NB4 (cell line): Measurements from ENCODE around the gene FOXP3.

ENCODE experiments used
- DNase-seq: peaks from one replicate; pipeline ENCODE4 v3.0.0; 2010; ENCODE audit warnings: low read depth
- H3K4me3 ChIP-seq: one replicate; pipeline ENCODE4 v1.5.1; 2011; ENCODE audit warnings: mild to moderate bottlenecking, low read depth, low read length, moderate library complexity
- MYC ChIP-seq: IDR thresholded peaks from 2 replicates; pipeline ENCODE4 v1.6.1; 2011; ENCODE audit warnings: low read depth, low read length
- POLR2A ChIP-seq: IDR thresholded peaks from 2 replicates; pipeline ENCODE4 v1.6.1; 2011; ENCODE audit warnings: mild to moderate bottlenecking; ENCODE audit not compliant: insufficient read length; ENCODE audit errors: extremely low read depth
- TF ChIP-seq, protein P1 (sequence below): IDR thresholded peaks from one replicate; pipeline ENCODE4 v1.5.1; 2012; ENCODE audit warnings: low read depth, low read length
- TF ChIP-seq, protein P2 (sequence below): IDR thresholded peaks from 2 replicates; pipeline ENCODE4 v1.6.1; 2011; ENCODE audit warnings: low read depth, low read length

Gene FOXP3

GRCh38 chrX:49228185-49228584, 36.3 kb downstream of the FOXP3 start:
- TF ChIP-seq POLR2A (no peak), MYC (no peak)
- TF ChIP-seq, protein P1, sequence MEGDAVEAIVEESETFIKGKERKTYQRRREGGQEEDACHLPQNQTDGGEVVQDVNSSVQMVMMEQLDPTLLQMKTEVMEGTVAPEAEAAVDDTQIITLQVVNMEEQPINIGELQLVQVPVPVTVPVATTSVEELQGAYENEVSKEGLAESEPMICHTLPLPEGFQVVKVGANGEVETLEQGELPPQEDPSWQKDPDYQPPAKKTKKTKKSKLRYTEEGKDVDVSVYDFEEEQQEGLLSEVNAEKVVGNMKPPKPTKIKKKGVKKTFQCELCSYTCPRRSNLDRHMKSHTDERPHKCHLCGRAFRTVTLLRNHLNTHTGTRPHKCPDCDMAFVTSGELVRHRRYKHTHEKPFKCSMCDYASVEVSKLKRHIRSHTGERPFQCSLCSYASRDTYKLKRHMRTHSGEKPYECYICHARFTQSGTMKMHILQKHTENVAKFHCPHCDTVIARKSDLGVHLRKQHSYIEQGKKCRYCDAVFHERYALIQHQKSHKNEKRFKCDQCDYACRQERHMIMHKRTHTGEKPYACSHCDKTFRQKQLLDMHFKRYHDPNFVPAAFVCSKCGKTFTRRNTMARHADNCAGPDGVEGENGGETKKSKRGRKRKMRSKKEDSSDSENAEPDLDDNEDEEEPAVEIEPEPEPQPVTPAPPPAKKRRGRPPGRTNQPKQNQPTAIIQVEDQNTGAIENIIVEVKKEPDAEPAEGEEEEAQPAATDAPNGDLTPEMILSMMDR: no peak
- TF ChIP-seq, protein P2, sequence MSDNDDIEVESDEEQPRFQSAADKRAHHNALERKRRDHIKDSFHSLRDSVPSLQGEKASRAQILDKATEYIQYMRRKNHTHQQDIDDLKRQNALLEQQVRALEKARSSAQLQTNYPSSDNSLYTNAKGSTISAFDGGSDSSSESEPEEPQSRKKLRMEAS: no peak
- H3K4me3 ChIP-seq: no peak overlapping the region
- DNase-seq: no peak

DNA sequence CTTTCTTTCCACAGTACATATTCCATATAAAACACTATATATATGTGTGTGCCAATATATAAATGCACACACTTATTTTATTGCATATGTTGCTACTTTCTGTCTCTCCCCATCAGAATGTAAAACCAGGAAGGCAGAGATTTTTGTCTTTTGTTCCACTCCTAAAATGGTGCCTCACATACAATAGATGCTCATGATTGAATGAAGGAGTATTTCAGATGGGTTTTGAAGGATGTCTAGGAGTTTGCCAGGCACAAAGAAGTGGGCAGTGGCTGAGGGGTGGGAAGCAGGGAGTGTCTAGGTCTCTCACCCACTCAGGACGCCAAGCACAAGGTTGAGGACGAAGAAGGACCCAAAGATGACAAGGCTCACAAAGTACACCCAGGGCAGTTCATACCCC, 36.8 kb downstream of the FOXP3 start:
- H3K4me3 ChIP-seq: no peak overlapping the region
- no peak for DNase-seq
- TF ChIP-seq POLR2A (no peak), MYC (no peak)
- TF ChIP-seq, protein P2: no peak
- TF ChIP-seq, protein P1: no peak

DNA sequence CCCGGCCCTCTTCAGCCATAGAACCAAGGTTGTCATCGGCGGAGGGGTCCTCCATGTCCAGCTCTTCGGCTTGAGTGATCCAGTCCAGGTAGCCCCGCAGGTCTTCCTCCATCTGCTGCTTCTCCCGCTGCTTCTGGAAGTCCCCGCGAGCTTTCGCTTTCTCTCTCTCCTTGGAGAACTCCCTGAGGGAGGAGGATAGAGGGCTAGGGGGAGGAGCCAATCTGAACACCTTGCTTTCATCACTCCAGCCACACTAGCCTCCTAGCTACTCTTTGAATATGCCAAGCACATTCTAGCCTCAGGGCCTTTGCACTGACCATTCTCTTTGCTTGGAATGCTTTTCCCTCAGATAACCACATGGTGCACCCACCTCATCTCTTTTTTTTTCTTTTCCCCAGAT, 37.6 kb downstream of the FOXP3 start:
- H3K4me3 ChIP-seq: no peak overlapping the region
- no peak for TF ChIP-seq MYC
- TF ChIP-seq, protein P1: no peak
- no peak for TF ChIP-seq POLR2A
- TF ChIP-seq, protein P2: no peak
- no peak for DNase-seq

DNA sequence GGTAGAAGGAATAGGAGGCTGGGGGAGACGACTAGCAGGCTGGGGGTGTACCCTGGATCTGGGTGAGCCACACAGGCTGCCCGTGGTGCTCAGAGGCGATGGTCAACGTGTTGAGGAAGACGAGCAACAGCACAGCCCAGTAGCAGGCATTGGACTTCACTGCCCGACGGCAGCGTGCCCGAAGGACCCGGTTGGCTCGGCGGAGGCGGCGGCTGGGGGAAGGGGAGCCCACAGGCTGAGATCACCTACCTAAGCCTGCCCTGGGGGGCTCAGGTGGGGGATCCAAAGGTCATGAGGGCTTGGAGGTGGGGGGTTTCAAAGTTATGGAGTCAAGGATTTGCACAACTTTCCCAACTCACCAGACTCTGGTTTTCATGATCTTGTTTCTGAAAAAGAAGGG, 38.7 kb downstream of the FOXP3 start:
- TF ChIP-seq, protein P1: no peak
- TF ChIP-seq, protein P2: no peak
- no peak for TF ChIP-seq MYC
- H3K4me3 ChIP-seq: no peak overlapping the region
- DNase-seq: no peak

DNA sequence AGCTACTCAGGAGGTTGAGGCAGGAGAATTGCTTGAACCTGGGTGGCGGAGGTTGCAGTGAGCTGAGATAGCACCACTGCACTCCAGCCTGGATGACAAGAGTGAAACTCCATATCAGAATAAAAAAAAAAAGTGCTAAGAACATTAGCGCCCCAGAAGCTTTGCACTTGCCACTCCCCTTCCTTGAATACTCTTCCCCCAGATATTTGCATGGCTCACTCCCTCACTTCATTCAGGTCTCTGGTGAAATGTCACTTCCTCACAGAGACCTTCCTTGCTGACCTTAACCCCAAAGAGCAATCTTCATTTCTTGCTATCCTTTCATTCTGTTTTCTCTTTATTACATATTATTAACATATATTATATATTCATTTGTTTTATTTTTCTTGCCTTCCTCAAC, 42.6 kb downstream of the FOXP3 start:
- no peak for DNase-seq
- H3K4me3 ChIP-seq: no peak overlapping the region
- no peak for TF ChIP-seq POLR2A
- TF ChIP-seq MYC: no peak
- TF ChIP-seq, protein P1: no peak

GRCh38 chrX:49220100-49220499, 44.4 kb downstream of the FOXP3 start:
- DNase-seq: no peak
- TF ChIP-seq, protein P1: no peak
- TF ChIP-seq, protein P2: no peak
- TF ChIP-seq MYC: no peak
- no peak for TF ChIP-seq POLR2A

More at GRCh38 chrX:49220100-49220499, 44.4 kb downstream of the FOXP3 start:
- H3K4me3 ChIP-seq: no peak overlapping the region
